GM23338 (cell line): ENCODE measurements around the gene FCRL6. TPM values are rescaled to one million over a fixed set of nuclear protein-coding genes. Genes with fewer than 3 reads are reported as not detected.

ENCODE experiments used
- ATAC-seq: fragments of 200-7000 bp; cut with Tn5 transposase; 3 replicates; pipeline ENCODE4 v1.9.1; 2020
- DNase-seq: peaks from one replicate; pipeline ENCODE4 v3.0.0-alpha.2; 2015; ENCODE audit warnings: low spot score
- H2AFZ ChIP-seq: fragments of 200-600 bp; sonication (generic); 2 replicates; pipeline ENCODE4 v1.8.0; 2016; ENCODE audit warnings: antibody characterized with exemption, mild to moderate bottlenecking, moderate library complexity
- H3F3A ChIP-seq: fragments of 200-600 bp; sonication (generic); replicated peaks from 2 replicates; pipeline ENCODE4 v1.8.0; 2017; ENCODE audit warnings: antibody characterized with exemption, mixed run types, low read depth
- H3K27ac ChIP-seq: fragments of 200-600 bp; sonication (generic); 2 replicates; pipeline ENCODE4 v1.6.1; 2016; ENCODE audit warnings: low read depth
- H3K27me3 ChIP-seq: fragments of 200-600 bp; sonication (generic); 2 replicates; pipeline ENCODE4 v1.8.0; 2016; ENCODE audit warnings: mild to moderate bottlenecking, mixed run types, moderate library complexity; ENCODE audit not compliant: insufficient read depth
- H3K36me3 ChIP-seq: fragments of 200-600 bp; sonication (generic); 2 replicates; pipeline ENCODE4 v1.8.0; 2016; ENCODE audit warnings: mild to moderate bottlenecking; ENCODE audit not compliant: insufficient read depth
- H3K4me1 ChIP-seq: fragments of 200-600 bp; sonication (generic); 2 replicates; pipeline ENCODE4 v1.8.0; 2016; ENCODE audit warnings: mild to moderate bottlenecking, moderate library complexity; ENCODE audit not compliant: insufficient read depth
- H3K4me2 ChIP-seq: fragments of 200-600 bp; sonication (generic); 2 replicates; pipeline ENCODE4 v1.7.1; 2017; ENCODE audit warnings: mixed run types
- H3K4me3 ChIP-seq: fragments of 200-600 bp; sonication (generic); 2 replicates; pipeline ENCODE4 v1.6.1; 2016; ENCODE audit warnings: mixed run types
- H3K79me2 ChIP-seq: fragments of 200-600 bp; sonication (generic); replicated peaks from 2 replicates; pipeline ENCODE4 v1.8.0; 2017; ENCODE audit warnings: mild to moderate bottlenecking; ENCODE audit not compliant: insufficient read depth
- H3K9me2 ChIP-seq: fragments of 200-600 bp; sonication (generic); 2 replicates; pipeline ENCODE4 v1.8.0; 2017; ENCODE audit not compliant: insufficient read depth
- H4K20me1 ChIP-seq: fragments of 200-600 bp; sonication (generic); replicated peaks from 2 replicates; pipeline ENCODE4 v1.8.0; 2017; ENCODE audit warnings: mild to moderate bottlenecking; ENCODE audit not compliant: insufficient read depth
- H3K27ac Mint-ChIP-seq: 2 replicates; pipeline ENCODE4 v1.8.0; 2020; ENCODE audit warnings: inconsistent platforms, mild to moderate bottlenecking, moderate library complexity, mixed read lengths
- H3K27me3 Mint-ChIP-seq: 3 replicates; pipeline ENCODE4 v1.8.0; 2022; ENCODE audit warnings: low read depth, mild to moderate bottlenecking, moderate library complexity, mixed read lengths, inconsistent platforms; ENCODE audit not compliant: insufficient read depth, poor library complexity
- H3K36me3 Mint-ChIP-seq: 3 replicates; pipeline ENCODE4 v1.8.0; 2021; ENCODE audit warnings: low read depth, mild to moderate bottlenecking, inconsistent platforms, moderate library complexity, mixed read lengths
- H3K4me1 Mint-ChIP-seq: 3 replicates; pipeline ENCODE4 v1.8.0; 2020; ENCODE audit warnings: mild to moderate bottlenecking, inconsistent platforms, mixed read lengths
- H3K4me3 Mint-ChIP-seq: 3 replicates; pipeline ENCODE4 v1.8.0; 2021; ENCODE audit warnings: moderate library complexity, mild to moderate bottlenecking, inconsistent platforms, mixed read lengths
- H3K9me3 Mint-ChIP-seq: 3 replicates; pipeline ENCODE4 v1.8.0; 2020; ENCODE audit warnings: moderate library complexity, mild to moderate bottlenecking, inconsistent platforms, mixed read lengths
- CREB1 ChIP-seq: fragments of 250-450 bp; sonication (Bioruptor Pico); IDR thresholded peaks from 2 replicates; pipeline ENCODE4 v1.5.0; 2020; ENCODE audit warnings: low read depth, mild to moderate bottlenecking, moderate library complexity
- CTCF ChIP-seq, 2 experiments: fragments of 200-600 bp in 1 of 2; sonication (generic) in 1 of 2; conservative IDR thresholded peaks; 2 replicates each; pipeline versions ENCODE4 v1.5.1 to v1.6.1; 2016 to 2017; ENCODE audit warnings: antibody characterized with exemption in 2 of 2, low read depth in 2 of 2, mild to moderate bottlenecking in 2 of 2, moderate library complexity in 1 of 2
- ETS1 ChIP-seq: IDR thresholded peaks from 2 replicates; pipeline ENCODE4 v1.6.1; 2016; ENCODE audit warnings: antibody characterized with exemption
- EZH2 ChIP-seq: fragments of 200-600 bp; sonication (generic); IDR thresholded peaks from one replicate; pipeline ENCODE4 v1.8.0; 2017; ENCODE audit warnings: antibody characterized with exemption, mild to moderate bottlenecking, low read depth; ENCODE audit not compliant: unreplicated experiment
- EZH2phosphoT487 ChIP-seq: fragments of 200-600 bp; sonication (generic); IDR thresholded peaks from one replicate; pipeline ENCODE4 v1.8.1; 2018; ENCODE audit warnings: antibody characterized with exemption; ENCODE audit not compliant: unreplicated experiment
- JUNB ChIP-seq: IDR thresholded peaks from one replicate; pipeline ENCODE4 v1.6.1; 2016; ENCODE audit warnings: antibody characterized with exemption; ENCODE audit not compliant: unreplicated experiment
- NANOG ChIP-seq: IDR thresholded peaks from 2 replicates; pipeline ENCODE4 v1.6.1; 2016; ENCODE audit warnings: antibody characterized with exemption, borderline replicate concordance
- POLR2AphosphoS5 ChIP-seq: IDR thresholded peaks from 2 replicates; pipeline ENCODE4 v1.6.1; 2016; ENCODE audit warnings: antibody characterized with exemption, low read depth
- STAT1 ChIP-seq: IDR thresholded peaks from one replicate; pipeline ENCODE4 v1.6.1; 2016; ENCODE audit warnings: antibody characterized with exemption; ENCODE audit not compliant: unreplicated experiment
- ZNF114 ChIP-seq: fragments of 250-450 bp; sonication (Bioruptor Pico); IDR thresholded peaks from 2 replicates; pipeline ENCODE4 v1.5.0; 2020; ENCODE audit warnings: mild to moderate bottlenecking, moderate library complexity
- ZNF331 ChIP-seq: fragments of 250-450 bp; sonication (Bioruptor Pico); IDR thresholded peaks from 2 replicates; pipeline ENCODE4 v1.5.0; 2020; ENCODE audit warnings: low read depth, mild to moderate bottlenecking, moderate library complexity
- ZNF462 ChIP-seq: fragments of 250-450 bp; sonication (Bioruptor Pico); IDR thresholded peaks from 2 replicates; pipeline ENCODE4 v1.5.0; 2020; ENCODE audit warnings: mild to moderate bottlenecking, moderate library complexity
- polyA plus RNA-seq: library from polyadenylated mRNA; unstranded; fragments of >200 nt; fragmentation: Nextera tagmentation; extraction: Ambion mirVana; gene quantifications from 2 replicates; pipeline ENCODE4 v1.2.1, GENCODE V29; 2016
- total RNA-seq: library from RNA; depleted of rRNA; stranded (reverse); fragments of >200 nt; shearing (Covaris generic); gene quantifications from 2 replicates; pipeline ENCODE4 v1.2.3, GENCODE V29; 2014
- TF ChIP-seq, protein P1 (sequence below): IDR thresholded peaks from one replicate; pipeline ENCODE4 v1.6.1; 2018; ENCODE audit warnings: antibody characterized with exemption; ENCODE audit not compliant: unreplicated experiment

Gene FCRL6
- total and polyA plus RNA-seq, 2 experiments from 2014 or later = not detected

- H2AFZ ChIP-seq = no peak overlapping the region
- no peaks in the 10 kb centered on the region for H3F3A ChIP-seq
- ATAC-seq = no peak
- no peak overlapping the region for H3K4me3 ChIP-seq
- no peaks in the 10 kb centered on the region for H3K36me3 Mint-ChIP-seq
- H3K4me3 Mint-ChIP-seq = no peak overlapping the region
- no peaks in the 10 kb centered on the region for H3K27me3 ChIP-seq
- H3K4me1 Mint-ChIP-seq = peaks cover 6% of the 10 kb centered on the region
- H4K20me1 ChIP-seq = no peaks in the 10 kb centered on the region
- H3K36me3 ChIP-seq = no peaks in the 10 kb centered on the region
- H3K27ac ChIP-seq = no peak overlapping the region
- no peak for DNase-seq
- peaks cover 4% of the 10 kb centered on the region for H3K27me3 Mint-ChIP-seq
- no peak overlapping the region for H3K27ac Mint-ChIP-seq
- H3K9me3 Mint-ChIP-seq = no peaks in the 10 kb centered on the region
- no peaks in the 10 kb centered on the region; the same call in 1 of the 2 replicates for H3K4me1 ChIP-seq
- no peak overlapping the region for H3K4me2 ChIP-seq
- H3K79me2 ChIP-seq = no peaks in the 10 kb centered on the region
- H3K9me2 ChIP-seq = no peaks in the 10 kb centered on the region; the same call in 1 of the 2 replicates
- TF ChIP-seq JUNB (no peak), ZNF462 (CRISPR knock-in tag) (no peak), NANOG (no peak), ZNF114 (no peak), CREB1 (CRISPR knock-in tag) (no peak), ZNF331 (no peak), EZH2 (no peak), STAT1 (no peak), EZH2phosphoT487 (no peak), ETS1 (no peak), POLR2AphosphoS5 (no peak), CTCF (conservative IDR thresholded peaks at IDR 0.05; ENCODE audit: low read depth in 2 of 2) (no peak)
- TF ChIP-seq, protein P1, sequence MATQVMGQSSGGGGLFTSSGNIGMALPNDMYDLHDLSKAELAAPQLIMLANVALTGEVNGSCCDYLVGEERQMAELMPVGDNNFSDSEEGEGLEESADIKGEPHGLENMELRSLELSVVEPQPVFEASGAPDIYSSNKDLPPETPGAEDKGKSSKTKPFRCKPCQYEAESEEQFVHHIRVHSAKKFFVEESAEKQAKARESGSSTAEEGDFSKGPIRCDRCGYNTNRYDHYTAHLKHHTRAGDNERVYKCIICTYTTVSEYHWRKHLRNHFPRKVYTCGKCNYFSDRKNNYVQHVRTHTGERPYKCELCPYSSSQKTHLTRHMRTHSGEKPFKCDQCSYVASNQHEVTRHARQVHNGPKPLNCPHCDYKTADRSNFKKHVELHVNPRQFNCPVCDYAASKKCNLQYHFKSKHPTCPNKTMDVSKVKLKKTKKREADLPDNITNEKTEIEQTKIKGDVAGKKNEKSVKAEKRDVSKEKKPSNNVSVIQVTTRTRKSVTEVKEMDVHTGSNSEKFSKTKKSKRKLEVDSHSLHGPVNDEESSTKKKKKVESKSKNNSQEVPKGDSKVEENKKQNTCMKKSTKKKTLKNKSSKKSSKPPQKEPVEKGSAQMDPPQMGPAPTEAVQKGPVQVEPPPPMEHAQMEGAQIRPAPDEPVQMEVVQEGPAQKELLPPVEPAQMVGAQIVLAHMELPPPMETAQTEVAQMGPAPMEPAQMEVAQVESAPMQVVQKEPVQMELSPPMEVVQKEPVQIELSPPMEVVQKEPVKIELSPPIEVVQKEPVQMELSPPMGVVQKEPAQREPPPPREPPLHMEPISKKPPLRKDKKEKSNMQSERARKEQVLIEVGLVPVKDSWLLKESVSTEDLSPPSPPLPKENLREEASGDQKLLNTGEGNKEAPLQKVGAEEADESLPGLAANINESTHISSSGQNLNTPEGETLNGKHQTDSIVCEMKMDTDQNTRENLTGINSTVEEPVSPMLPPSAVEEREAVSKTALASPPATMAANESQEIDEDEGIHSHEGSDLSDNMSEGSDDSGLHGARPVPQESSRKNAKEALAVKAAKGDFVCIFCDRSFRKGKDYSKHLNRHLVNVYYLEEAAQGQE = no peak
Observed at GRCh38 chr1:159843459-159843858, 41.3 kb downstream of the FCRL6 start.
